Right hindlimb (tissue), 1 donor: ENCODE results near the gene CLDN17.

Experiments
- DNase-seq: peaks from one replicate; pipeline ENCODE4 v3.0.0-alpha.2; 2018

Gene CLDN17

GRCh38 chr21:30166705-30167104, at the start of gene CLDN17:
Gene CLDN17 (minus strand): TSS chr21:30166805. CDS start chr21:30166617, 188 bp downstream.
- no peak for DNase-seq

- DNase-seq = no peak
Observed at GRCh38 chr21:30216041-30216723, 49.6 kb upstream of the CLDN17 start, which contains the start of gene CLDN8. Gene CLDN8 (minus strand): TSS chr21:30216097. CDS start chr21:30215925, 172 bp downstream.

GRCh38 chr21:30211071-30211470, 44.5 kb upstream of the CLDN17 start:
- DNase-seq = no peak

- DNase-seq = no peak
Observed at GRCh38 chr21:30209601-30210000, 43.0 kb upstream of the CLDN17 start.

GRCh38 chr21:30207252-30207579, 40.6 kb upstream of the CLDN17 start:
- no peak for DNase-seq

- DNase-seq = no peak
Observed at GRCh38 chr21:30206551-30207251, 40.1 kb upstream of the CLDN17 start.

- DNase-seq = no peak
Observed at GRCh38 chr21:30200000-30200399, 33.4 kb upstream of the CLDN17 start.

- DNase-seq = no peak
Observed at GRCh38 chr21:30194701-30195299, 28.2 kb upstream of the CLDN17 start.

- no peak for DNase-seq
Observed at GRCh38 chr21:30193201-30193600, 26.6 kb upstream of the CLDN17 start.

- DNase-seq = no peak
Observed at GRCh38 chr21:30190554-30190953, 23.9 kb upstream of the CLDN17 start.

- peak; percentile 24 for DNase-seq
Observed at GRCh38 chr21:30189773-30190172, 23.2 kb upstream of the CLDN17 start.

GRCh38 chr21:30186242-30186641, 19.6 kb upstream of the CLDN17 start:
- DNase-seq = no peak

GRCh38 chr21:30168086-30168485, 1.5 kb upstream of the CLDN17 start:
- no peak for DNase-seq

GRCh38 chr21:30166171-30166570, 434 bp downstream of the CLDN17 start:
- DNase-seq = no peak

- DNase-seq = no peak
Observed at GRCh38 chr21:30164796-30165195, 1.8 kb downstream of the CLDN17 start.

- DNase-seq = no peak
Observed at GRCh38 chr21:30153697-30154340, 12.8 kb downstream of the CLDN17 start.

GRCh38 chr21:30152792-30153191, 13.8 kb downstream of the CLDN17 start:
- DNase-seq = no peak

- no peak for DNase-seq
Observed at GRCh38 chr21:30148906-30149305, 17.7 kb downstream of the CLDN17 start.

GRCh38 chr21:30146558-30147282, 19.9 kb downstream of the CLDN17 start:
- no peak for DNase-seq

GRCh38 chr21:30138483-30138882, 28.1 kb downstream of the CLDN17 start:
- DNase-seq = no peak

- DNase-seq = no peak
Observed at GRCh38 chr21:30129246-30129645, 37.4 kb downstream of the CLDN17 start.

GRCh38 chr21:30126576-30126975, 40.0 kb downstream of the CLDN17 start:
- DNase-seq = no peak

- DNase-seq = no peak
Observed at GRCh38 chr21:30117631-30118030, 49.0 kb downstream of the CLDN17 start.
